Measurements from ENCODE around the gene PALMD. TPM values are rescaled to one million over a fixed set of nuclear protein-coding genes. Genes with fewer than 3 reads are reported as not detected.

The PALMD gene
- total RNA-seq, 1 donor from 2014 or later: not detected

- intact Hi-C loops (cut with micrococcal nuclease): no loop called here
Observed at GRCh38 chr1:99634971-99635624, 10.8 kb upstream of the PALMD start.

DNA sequence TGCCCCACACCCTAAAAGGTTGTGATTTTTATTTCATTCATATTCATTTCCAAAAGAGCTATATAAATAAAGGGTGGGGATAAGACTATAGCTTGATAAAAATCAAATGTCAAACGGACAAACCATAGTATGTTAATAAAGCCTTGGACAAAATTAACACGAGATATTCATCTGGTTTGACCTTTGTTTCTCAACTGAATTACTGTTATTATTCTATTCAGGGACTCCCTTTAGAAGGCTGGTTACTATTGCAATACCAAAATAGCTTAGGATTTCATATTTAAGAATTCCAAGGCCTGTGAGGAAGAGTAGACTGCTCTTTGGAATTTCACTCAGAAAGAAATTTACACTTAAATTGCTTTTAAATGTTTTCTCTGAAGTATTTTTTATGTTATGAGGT, 10.2 kb upstream of the PALMD start:
- intact Hi-C loops (cut with micrococcal nuclease): no loop called here

DNA sequence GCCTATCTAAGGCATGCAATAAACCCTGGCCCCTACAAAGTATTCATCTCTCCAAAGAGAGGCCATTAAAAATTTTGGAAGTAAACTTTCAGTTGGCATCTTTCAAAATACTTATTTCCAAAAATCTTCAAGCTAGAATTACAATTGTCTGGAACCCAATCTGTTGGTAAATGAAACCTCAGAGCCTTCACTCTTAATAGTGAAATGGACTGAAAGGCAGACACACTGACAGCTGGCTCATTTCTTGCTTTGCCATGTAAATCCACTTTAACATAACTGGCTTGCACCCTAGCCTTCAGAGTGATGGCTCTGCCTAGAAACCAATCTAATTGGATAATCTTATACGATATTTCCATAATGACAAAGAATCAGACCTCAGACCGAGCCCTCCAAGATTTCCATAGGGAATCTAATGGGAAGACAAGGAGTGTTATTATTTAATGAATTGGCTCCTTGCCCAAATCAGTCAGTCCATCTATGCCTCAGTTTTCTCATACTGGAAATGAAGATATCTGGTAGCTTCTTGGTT, 9.2 kb upstream of the PALMD start:
- intact Hi-C loops (cut with micrococcal nuclease): no loop called here

DNA sequence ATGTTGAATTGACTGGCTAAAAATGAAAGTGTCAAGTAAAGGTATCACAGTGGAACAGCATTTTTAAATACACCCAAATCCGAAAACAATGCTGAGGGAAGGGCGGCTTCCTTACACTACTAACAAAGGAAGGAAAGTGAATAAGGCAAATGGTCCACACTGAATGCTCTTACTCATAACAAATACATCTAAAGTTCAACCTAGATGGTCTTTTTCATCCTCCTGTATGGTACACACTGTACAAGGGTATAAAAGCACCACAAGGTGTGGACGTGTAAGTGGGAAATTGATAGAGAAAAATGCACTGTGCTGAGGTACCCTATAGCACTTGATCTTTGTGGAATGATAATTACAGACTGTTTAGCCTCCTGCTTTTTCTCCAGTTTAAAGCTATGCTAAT, 7.1 kb upstream of the PALMD start:
- intact Hi-C loops (cut with micrococcal nuclease): no loop called here

DNA sequence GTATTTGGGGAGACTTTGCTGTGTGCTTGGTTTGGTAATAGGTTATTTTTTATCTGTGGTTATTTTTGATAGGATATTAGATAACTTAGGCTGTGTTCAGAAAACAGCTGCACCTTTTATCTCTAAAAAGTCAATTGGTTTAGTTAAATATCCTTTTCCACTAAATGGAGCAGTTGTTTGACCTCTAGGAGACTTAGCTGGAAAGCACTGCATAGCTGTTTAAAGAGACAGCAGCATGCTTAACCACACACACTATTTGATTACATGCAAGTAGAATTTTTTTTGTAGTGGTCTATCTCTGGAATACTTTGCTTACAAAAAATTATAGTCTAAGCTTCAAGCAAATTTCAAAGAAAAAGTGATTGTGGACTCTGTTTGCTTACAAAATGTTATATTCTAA, 6.5 kb upstream of the PALMD start:
- intact Hi-C loops (cut with micrococcal nuclease): no loop called here

DNA sequence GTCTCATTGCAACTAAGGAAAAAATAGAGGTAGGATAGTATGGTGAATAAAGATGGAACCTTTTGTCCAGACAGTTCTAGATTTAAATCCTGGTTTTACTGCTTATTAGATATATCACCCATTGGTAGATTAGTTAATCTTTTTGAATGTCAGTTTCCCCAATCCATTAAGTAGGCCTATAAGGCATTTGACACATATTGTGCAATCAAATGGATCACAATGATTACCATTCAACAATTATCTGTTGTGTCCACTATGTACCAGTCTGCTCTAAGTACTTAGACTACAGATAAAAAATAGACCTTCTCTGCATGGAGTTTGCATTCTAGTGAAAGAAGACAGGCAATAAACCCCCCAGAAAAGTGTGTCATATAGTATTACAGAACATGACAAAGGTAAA, 6.0 kb upstream of the PALMD start:
- intact Hi-C loops (cut with micrococcal nuclease): no loop called here

DNA sequence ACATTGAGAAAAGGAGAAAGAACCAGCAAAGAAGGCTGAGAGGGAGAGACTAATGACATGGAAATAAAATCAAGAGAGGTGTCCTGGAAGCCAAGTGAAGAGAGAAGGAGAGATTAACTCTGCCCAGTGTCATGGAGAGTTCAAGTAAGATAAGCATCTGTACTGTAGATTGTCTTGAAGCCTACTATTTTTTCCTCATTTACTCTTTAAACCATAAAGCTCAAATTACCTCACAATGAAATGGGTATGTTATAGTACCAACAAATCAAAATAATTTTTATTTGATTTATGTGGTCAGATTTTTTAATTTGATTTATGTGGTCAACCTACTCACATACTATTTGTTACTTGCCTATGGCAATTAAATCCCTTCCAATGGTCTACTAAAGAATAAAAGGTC, 5.2 kb upstream of the PALMD start:
- intact Hi-C loops (cut with micrococcal nuclease): no loop called here

GRCh38 chr1:99641558-99641957, 4.4 kb upstream of the PALMD start:
- intact Hi-C loops (cut with micrococcal nuclease): no loop called here

- intact Hi-C loops (cut with micrococcal nuclease): no loop called here
Observed at GRCh38 chr1:99642053-99642452, 3.9 kb upstream of the PALMD start.

DNA sequence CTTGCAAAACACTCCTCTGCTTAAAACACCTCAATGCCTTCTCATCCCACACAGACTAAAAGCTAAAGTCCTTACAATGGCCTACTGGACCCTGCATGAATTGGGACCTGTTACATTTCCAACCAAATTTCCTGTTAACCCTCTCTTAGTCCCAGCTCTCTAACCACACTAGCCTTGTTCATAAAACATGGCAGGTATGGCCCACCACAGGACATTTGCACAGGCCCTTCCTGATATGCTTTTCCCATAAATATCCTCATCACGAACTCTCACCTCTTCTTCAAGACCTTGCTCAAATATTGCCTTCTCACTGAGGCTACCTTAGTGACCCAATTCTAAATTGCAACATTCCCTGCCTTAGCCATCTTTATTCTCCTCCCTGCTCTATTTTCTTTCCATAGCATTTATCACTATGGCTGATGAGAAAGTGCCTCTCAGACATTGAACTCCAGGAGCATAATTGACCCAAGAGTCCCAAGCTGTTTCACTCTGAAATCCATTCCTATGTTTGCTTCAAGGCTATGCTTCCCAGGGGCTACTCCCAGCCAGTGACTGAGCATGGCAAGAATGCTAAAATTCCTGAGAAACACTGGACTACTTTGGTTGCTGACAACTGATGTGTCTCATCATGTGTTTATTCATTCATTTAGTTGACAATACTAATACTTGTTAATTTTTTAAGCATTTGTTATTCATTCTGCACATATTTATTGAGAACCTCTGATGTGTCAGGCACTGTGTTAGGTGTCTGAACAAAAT, 2.7 kb upstream of the PALMD start:
- intact Hi-C loops (cut with micrococcal nuclease): no loop called here

DNA sequence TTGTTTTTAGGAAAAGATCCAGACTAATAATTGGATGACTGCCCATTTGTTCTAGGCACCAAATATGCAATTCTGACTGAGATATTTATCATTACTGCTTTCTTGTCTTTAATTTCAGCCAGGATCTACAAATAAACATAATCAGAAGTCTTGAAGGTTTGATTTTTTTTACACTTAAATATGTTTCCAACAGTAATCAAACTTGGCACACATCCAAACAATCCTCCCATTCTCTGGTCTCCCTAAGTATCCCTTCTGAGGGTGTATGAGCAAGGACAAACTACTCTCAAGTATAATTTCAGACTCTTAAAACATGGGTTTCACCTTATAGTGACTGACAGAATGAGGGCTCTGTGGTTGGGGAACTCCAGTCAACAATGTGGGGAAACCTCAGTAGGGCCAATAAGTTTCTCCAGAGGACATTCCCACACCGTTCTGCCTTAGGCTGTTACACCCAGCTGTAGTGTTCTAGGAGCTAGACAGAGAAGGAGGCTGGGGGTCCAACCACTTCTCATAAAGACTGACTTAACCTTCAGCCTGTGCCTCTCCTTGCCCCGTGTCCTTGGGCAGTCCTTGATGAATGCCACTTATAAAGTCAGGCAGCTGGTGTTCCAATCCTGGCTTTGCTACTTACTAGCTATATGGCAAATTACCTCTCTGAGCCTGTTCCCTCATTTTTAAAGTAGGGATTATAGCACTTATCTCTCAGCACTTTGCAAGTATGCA, 1.5 kb upstream of the PALMD start:
- intact Hi-C loops (cut with micrococcal nuclease): no loop called here

- intact Hi-C loops (cut with micrococcal nuclease): no loop called here
Observed at GRCh38 chr1:99645203-99645602, 710 bp upstream of the PALMD start.

DNA sequence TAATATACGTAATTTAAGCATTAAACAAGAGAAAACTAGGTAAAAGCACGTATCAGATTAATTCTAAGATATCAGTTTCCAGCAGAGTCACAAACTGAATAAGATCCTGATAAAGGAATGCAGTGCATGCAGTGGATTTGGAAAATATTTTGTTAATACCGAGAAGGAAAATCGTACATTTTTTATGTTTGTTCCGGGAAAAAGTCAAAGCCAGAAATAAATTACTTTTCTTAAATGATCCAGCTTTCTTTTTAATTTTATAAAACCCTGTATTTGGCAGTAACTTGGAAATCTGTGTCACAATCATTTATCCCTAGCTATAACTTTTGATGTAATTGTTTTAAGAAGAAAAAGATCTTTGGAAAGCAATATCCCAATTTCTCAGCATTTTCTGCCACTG, 955 bp downstream of the PALMD start:
- intact Hi-C loops (cut with micrococcal nuclease): no loop called here

GRCh38 chr1:99647490-99647889, 1.6 kb downstream of the PALMD start:
- intact Hi-C loops (cut with micrococcal nuclease): no loop called here

GRCh38 chr1:99648107-99648506, 2.2 kb downstream of the PALMD start:
- intact Hi-C loops (cut with micrococcal nuclease): no loop called here

GRCh38 chr1:99650030-99650429, 4.1 kb downstream of the PALMD start:
- intact Hi-C loops (cut with micrococcal nuclease): no loop called here

- intact Hi-C loops (cut with micrococcal nuclease): no loop called here
Observed at GRCh38 chr1:99650773-99651437, 5.0 kb downstream of the PALMD start.

DNA sequence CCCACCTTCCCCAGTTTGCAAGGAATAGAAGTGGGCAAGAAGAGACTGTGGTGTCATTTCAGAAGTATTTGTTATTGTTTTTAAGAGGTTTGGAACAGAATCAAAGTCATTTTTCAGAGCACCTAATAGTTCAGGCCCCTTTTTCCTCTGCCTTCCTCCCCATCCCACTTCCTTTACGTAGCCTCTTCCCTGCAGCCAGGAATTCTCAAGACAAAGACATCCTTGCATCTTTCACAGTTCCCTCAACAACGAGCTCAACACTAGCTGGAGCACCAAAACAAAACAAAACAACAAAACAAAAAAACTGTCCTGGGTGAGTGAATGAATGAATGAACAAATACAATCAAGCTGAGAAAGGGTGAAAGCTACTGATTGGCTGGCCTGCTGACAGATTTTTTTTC, 7.0 kb downstream of the PALMD start:
- intact Hi-C loops (cut with micrococcal nuclease): no loop called here

DNA sequence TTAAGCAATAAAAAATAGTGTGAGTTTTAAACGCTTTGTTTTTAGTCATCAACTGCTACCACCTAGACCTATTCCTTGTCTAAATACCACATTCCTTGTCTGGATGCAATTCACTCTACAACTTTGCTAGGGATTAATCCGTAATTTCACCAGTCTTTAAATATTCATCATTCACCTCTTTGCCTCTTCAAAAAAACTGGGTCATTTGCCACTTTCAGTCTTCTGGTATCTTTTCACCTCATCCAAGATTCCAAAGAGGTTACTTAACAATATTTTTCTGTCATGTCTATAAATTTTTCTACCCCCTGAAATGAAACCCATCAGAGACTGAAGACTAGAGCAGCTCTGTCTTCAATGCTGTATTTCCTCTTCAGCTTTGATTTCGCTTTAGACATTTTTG, 9.5 kb downstream of the PALMD start:
- intact Hi-C loops (cut with micrococcal nuclease): no loop called here

DNA sequence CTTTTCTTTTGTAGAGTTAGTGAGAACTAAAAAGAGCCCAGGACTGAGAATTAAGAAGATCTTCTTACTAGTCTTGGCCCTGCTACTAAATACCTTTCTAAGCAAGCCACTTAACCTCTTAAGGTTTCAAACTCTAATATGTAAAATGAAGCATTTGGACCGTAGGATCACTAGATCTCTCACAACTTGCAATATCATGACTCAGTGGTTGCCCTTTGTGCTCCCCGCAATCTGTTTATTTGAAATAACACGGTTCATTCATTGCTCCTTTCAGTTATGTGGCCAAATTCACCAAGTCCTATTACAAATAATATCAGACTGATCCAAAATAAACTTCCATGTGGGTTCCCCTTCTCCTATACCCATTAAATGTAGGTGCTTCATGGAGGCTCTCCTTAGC, 10.8 kb downstream of the PALMD start:
- intact Hi-C loops (cut with micrococcal nuclease): no loop called here

GRCh38 chr1:99657213-99658030, 11.5 kb downstream of the PALMD start:
- intact Hi-C loops (cut with micrococcal nuclease): no loop called here

Measured in T-helper 1 cell treated with Interleukin-12 subunit alpha and Interleukin-12 subunit beta and Interleukin-4 antibody, amounts not matched to agents 30 ng/mL and 1 ng/mL, for 36 hours (primary cell).